Activated naive CD4-positive, alpha-beta T cell treated with anti-CD3 and anti-CD28 coated beads, Interleukin-2, amount 50 U/mL, for 72 hours (primary cell): Measurements from ENCODE around the gene FAM32A. TPM values are rescaled to one million over a fixed set of nuclear protein-coding genes. Genes with fewer than 3 reads are reported as not detected.

ENCODE experiments used
- ATAC-seq, 2 donors: fragments of 150-1000 bp; cut with Tn5 transposase; 2 replicates each; pipeline ENCODE4 v1.10.0; 2021; ENCODE audit warnings: mild to moderate bottlenecking in 2 of 2, moderate library complexity in 2 of 2
- DNase-seq, 2 donors: peaks; one replicate each; pipeline ENCODE4 v3.0.0; 2021 to 2022; ENCODE audit warnings: low spot score in 2 of 2
- H3K27ac Mint-ChIP-seq, 2 donors: one replicate each; pipeline ENCODE4 v1.8.0; 2022; ENCODE audit warnings: mild to moderate bottlenecking in 2 of 2, mixed read lengths in 2 of 2
- H3K36me3 Mint-ChIP-seq, 2 donors: one replicate each; pipeline ENCODE4 v1.8.0; 2022; ENCODE audit warnings: mixed read lengths in 2 of 2
- H3K9me3 Mint-ChIP-seq, 2 donors: one replicate each; pipeline ENCODE4 v1.8.0; 2022; ENCODE audit warnings: mixed read lengths in 2 of 2
- total RNA-seq, 2 donors: library from RNA; stranded (reverse); gene quantifications; one replicate each; pipeline ENCODE4 v1.2.3, GENCODE V29; 2022

FAM32A gene
- 10 to 100 TPM; 49.9 to 53.2 TPM for total RNA-seq

DNA sequence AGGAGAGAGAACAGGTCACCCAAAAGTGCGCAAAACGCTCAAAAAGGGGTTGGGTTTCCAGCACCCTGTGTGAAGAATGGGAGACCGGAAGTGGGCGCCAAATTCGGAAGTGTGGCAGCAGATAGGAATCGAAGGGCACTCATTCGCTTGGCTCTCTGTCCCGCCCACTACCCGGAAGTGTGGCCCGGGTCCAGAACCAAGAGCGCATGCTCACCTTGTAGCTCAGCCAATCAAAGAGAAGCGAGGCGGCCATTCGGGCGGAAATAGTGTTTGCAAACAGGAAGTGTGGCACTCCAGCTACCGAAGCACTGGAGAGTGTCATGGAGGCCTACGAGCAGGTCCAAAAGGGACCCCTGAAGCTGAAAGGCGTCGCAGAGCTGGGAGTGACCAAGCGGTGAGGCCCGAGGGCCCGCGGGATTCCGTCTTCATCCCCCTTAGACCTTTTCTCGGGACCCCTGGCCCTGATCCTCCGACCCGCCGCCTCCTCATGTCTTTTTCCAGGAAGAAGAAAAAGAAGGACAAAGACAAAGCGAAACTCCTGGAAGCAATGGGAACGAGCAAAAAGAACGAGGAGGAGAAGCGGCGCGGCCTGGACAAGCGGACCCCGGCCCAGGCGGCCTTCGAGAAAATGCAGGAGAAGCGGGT lies at the start of gene FAM32A:
Gene FAM32A (plus strand): TSS at position 288 of the 645 bp plus-strand sequence. CDS start 33 bp downstream, at position 321.
- peak within 1 kb of the TSS; percentile 97 to 99 for H3K27ac Mint-ChIP-seq
- peaks cover 6 to 12% of the 10 kb centered on the region in 2 donors for H3K36me3 Mint-ChIP-seq
- DNase-seq (peak; percentile 98 to 99), ATAC-seq (peak; percentile 95 to 97)
- no peaks in the 10 kb centered on the region for H3K9me3 Mint-ChIP-seq

GRCh38 chr19:16135430-16136127 lies 49.6 kb upstream of the FAM32A start:
- ATAC-seq (peak in 1 of 2 donors; percentile 8), DNase-seq (no peak)
- peaks cover 29 to 31% of the 10 kb centered on the region in 2 donors for H3K36me3 Mint-ChIP-seq
- peak overlapping the region in 1 of 2 donors; percentile 12 for H3K27ac Mint-ChIP-seq
- H3K9me3 Mint-ChIP-seq: peaks cover 11 to 19% of the 10 kb centered on the region in 2 donors

GRCh38 chr19:16136185-16136999 lies 48.8 kb upstream of the FAM32A start:
- no peak for ATAC-seq
- Mint-ChIP-seq H3K36me3 (peaks cover 23% of the 10 kb centered on the region in 2 donors), H3K27ac (no peak overlapping the region), H3K9me3 (peaks cover 7 to 14% of the 10 kb centered on the region in 2 donors)
- no peak for DNase-seq

DNA sequence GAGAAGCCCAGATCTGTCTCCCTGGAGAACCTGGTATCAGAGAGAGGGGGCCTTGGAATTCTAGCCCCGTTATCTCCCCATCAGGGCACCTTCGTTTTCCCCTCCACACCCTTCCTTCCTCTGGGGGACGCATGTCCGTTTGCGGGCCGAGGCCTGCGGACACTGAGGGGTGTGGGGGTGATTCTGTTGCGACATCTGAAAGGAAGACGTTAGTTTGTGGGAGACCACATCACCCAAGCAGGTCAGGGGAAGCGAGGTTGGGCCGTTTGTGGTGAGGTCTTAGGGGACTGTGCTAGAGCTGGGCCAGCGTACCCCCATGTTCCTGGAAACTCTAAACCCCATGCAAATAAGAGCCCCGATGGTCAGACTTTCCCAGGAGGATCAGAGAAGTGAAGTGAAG lies 45.5 kb upstream of the FAM32A start:
- Mint-ChIP-seq H3K36me3 (peaks cover 10 to 12% of the 10 kb centered on the region in 2 donors), H3K27ac (peak overlapping the region in 1 of 2 donors; percentile 91), H3K9me3 (no peaks in the 10 kb centered on the region)
- DNase-seq (no peak), ATAC-seq (no peak)

DNA sequence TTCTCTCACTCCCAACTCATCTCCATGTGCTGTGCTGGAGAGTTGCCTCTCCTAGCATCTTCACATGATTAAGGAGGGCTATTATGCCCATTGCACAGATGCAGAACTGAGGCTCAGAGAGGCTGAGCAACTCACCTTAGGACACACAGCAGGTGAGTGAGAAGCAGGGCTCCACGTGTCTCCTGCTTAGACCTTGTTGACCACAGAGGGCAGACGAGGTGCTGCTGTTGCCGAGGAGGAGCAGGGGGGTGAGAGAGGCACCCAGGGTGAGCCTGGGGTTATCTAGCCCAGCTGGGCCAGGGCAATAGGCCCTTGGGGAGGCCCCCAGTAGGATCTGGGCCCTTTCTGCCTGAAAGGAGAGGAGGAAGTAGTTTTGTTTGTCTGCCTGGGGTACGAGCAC lies 44.2 kb upstream of the FAM32A start:
- Mint-ChIP-seq H3K27ac (peak overlapping the region in 1 of 2 donors; percentile 37), H3K36me3 (peaks cover 10 to 13% of the 10 kb centered on the region in 2 donors), H3K9me3 (no peaks in the 10 kb centered on the region)
- DNase-seq (no peak), ATAC-seq (no peak)

DNA sequence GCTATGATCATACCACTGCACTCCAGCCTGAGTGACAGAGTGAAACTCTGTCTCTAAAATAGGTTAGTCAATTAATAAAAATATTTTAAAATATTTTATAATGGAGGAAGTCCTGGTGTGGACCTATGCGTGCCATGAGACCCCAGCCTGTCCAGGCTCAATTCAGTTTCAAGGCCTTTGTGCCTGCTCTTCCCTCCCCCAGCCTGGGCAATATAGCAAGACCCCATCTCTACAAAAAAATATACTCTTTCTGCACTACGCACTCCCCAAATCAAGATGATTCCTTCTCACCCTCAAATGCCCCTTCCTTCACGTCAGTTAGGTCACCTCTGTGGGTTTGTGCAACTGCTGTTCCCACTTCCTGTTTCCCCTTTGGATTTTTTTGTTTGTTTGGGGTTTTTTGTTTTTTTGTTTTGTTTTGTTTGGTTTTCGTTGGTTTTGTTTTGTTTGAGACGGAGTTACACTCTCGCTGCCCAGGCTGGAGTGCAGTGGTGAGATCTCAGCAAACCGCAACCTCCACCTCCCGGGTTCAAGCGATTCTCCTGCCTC lies 43.1 kb upstream of the FAM32A start:
- no peak for ATAC-seq

GRCh38 chr19:16143399-16144215 lies 41.6 kb upstream of the FAM32A start, which contains the start of gene HSH2D:
Gene HSH2D (plus strand): TSS chr19:16143685. CDS start chr19:16148751, 5,066 bp downstream.
- no peaks in the 10 kb centered on the region for H3K9me3 Mint-ChIP-seq
- DNase-seq: peak; percentile 77 to 81
- peak; percentile 97 to 98 for ATAC-seq
- H3K27ac Mint-ChIP-seq: peak within 1 kb of the TSS; percentile 95 to 99
- H3K36me3 Mint-ChIP-seq: peaks cover 10 to 17% of the 10 kb centered on the region in 2 donors

More for the DNA sequence above, 43.1 kb upstream of the FAM32A start:
- H3K9me3 Mint-ChIP-seq: no peaks in the 10 kb centered on the region
- peak overlapping the region in 1 of 2 donors; percentile 79 for H3K27ac Mint-ChIP-seq
- no peak for DNase-seq
- H3K36me3 Mint-ChIP-seq: peaks cover 10 to 17% of the 10 kb centered on the region in 2 donors

GRCh38 chr19:16144216-16144581 lies 41.0 kb upstream of the FAM32A start:
- peak overlapping the region; percentile 95 to 99 for H3K27ac Mint-ChIP-seq
- peaks cover 10 to 21% of the 10 kb centered on the region in 2 donors for H3K36me3 Mint-ChIP-seq
- no peak for DNase-seq
- peak; percentile 13 to 23 for ATAC-seq
- no peaks in the 10 kb centered on the region for H3K9me3 Mint-ChIP-seq

DNA sequence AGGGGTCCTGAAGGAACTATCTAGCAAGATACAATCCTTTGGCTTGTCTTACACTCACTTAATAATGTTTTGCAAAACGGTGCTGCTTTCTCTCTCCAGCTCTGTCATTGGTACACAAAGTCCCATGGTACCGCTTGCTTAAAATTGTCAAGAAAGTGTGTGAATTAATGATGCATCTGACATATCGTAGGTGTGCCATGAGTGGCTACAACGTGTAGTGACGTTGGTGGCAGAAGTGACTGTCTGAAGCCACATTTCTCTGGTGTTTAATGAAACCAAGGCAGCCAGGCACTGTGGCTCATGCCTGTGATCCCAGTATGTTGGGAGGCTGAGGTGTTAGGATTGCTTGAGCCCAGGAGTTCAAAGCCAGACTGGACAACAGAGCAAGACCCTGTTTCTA lies 39.1 kb upstream of the FAM32A start:
- Mint-ChIP-seq H3K9me3 (no peaks in the 10 kb centered on the region), H3K27ac (no peak overlapping the region), H3K36me3 (peaks cover 10 to 21% of the 10 kb centered on the region in 2 donors)
- ATAC-seq: no peak
- DNase-seq: no peak

DNA sequence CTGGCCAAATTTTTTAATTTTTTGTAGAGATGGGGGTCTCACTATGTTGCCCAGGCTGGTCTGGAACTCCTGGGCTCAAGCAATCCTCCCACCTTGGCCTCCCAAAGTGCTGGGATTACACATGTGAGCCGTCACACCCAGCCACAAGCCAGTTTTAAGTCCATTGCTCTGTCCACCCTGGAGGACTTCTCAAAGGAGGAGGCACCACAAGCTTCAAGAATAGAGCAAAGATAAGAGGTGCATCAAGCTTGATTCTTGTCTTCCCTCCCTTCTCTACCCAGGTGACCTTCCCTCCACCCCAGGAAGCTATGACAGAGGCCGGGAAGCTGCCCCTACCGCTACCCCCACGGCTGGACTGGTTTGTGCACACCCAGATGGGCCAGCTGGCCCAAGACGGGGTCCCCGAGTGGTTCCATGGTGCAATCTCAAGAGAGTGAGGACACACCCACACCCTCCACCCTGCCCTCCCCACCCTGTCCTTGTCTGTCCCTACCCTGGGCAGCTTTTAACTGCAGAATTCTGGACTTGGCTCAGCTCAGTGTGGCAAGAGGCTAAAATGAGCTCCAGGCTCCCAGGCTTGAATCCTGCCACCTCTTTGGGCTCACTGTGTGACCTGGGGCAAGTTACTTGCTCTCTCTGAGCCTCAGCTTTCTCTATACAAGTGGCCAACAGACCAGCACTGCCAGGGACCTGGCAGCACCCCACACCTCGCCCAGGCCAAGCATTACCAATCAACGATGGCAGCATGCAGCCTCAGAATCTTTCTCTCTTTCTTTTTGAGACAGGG lies 36.6 kb upstream of the FAM32A start:
- Mint-ChIP-seq H3K27ac (peak overlapping the region; percentile 62 to 68), H3K36me3 (peaks cover 18 to 29% of the 10 kb centered on the region in 2 donors), H3K9me3 (no peaks in the 10 kb centered on the region)
- ATAC-seq (no peak), DNase-seq (no peak)

DNA sequence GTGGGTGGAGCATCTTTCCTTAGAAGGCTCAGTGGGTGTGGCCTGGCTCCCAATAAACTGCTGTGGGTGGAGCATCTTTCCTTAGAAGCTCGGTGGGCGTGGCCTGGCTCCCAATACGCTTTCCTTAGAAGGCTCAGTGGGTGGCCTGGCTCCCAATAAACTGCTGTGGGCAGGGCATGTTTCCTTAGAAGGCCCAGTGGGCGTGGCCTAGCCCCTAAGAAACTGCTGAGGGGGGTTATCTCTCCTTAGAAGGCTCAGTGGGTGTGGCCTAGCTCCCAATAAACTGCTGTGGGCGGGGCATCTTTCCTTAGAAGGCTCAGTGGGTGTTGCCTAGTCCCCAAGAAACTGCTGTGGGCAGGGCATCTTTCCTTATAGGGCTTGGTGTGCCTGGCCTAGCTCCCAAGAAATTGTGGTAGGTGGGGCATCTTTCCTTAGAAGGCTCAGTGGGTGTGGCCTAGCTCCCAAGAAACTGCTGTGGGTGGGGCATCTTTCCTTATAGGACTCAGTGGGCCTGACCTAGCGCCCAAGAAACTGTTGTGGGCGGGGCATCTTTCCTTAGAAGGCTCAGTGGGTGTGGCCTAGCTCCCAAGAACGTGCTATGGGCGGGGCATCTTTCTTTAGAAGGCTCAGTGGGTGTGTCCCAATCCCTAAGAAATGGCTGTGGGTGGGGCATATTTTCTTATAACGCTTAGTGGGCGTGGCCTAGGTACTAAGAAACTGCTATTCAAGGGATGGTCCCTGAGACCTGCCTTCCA lies 31.5 kb upstream of the FAM32A start:
- no peaks in the 10 kb centered on the region for H3K9me3 Mint-ChIP-seq
- peaks cover 25 to 53% of the 10 kb centered on the region in 2 donors for H3K36me3 Mint-ChIP-seq
- ATAC-seq (peak in 1 of 2 donors; percentile 53), DNase-seq (no peak)
- no peak overlapping the region for H3K27ac Mint-ChIP-seq

GRCh38 chr19:16154557-16154956 lies 30.7 kb upstream of the FAM32A start:
- Mint-ChIP-seq H3K9me3 (no peaks in the 10 kb centered on the region), H3K27ac (no peak overlapping the region), H3K36me3 (peaks cover 25 to 49% of the 10 kb centered on the region in 2 donors)
- DNase-seq (no peak), ATAC-seq (no peak)

DNA sequence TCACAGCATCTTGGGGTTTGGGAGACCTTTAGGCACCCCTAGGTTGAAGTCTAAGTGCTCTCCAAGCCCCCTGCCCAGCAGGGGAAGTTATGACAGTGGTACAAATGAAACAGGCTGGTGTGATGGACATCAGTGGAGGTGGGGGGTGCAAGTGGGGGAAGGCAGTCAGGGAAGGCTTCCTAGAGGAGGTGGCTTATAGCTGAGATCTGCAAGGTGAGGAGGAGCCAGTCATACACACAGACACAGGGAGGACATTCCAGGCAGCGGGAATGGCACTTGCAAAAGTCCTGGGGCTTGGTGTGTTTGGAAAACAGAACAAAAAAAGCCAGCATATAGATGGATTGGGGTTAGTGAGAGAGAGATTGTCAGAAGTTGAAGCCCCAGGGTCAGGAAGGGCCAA lies 30.1 kb upstream of the FAM32A start:
- Mint-ChIP-seq H3K27ac (peak overlapping the region in 1 of 2 donors; percentile 46), H3K36me3 (peaks cover 25 to 49% of the 10 kb centered on the region in 2 donors), H3K9me3 (no peaks in the 10 kb centered on the region)
- no peak for ATAC-seq
- DNase-seq: no peak

DNA sequence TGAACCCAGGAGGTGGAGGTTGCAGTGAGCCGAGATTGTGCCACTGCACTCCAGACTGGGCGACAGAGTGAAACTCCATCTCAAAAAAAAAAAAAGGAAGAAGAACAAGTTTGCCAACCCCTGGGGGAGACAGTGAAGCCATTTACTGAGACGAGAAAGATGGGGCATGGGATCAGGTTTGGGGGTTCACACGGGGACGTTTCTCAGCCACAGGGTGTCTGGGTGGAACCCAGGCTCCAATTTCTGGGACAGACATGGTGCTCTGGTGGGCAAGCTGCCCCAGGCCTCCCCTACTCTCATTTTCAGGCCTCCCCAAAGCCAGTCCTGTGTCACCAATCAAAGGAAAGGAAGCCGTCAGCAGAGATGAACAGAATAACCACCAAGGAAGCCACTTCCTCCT lies 28.3 kb upstream of the FAM32A start:
- no peak for ATAC-seq
- Mint-ChIP-seq H3K9me3 (no peaks in the 10 kb centered on the region), H3K27ac (peak overlapping the region in 1 of 2 donors; percentile 68), H3K36me3 (peaks cover 25 to 49% of the 10 kb centered on the region in 2 donors)
- no peak for DNase-seq
